GM12801 (cell line): ENCODE data around the gene PIP4K2A.

ENCODE experiments used
- CTCF ChIP-seq: IDR thresholded peaks from one replicate; pipeline ENCODE4 v1.5.1; 2011; ENCODE audit warnings: control low read depth; ENCODE audit not compliant: insufficient read length; ENCODE audit errors: extremely low read depth

Gene PIP4K2A

GRCh38 chr10:22622242-22622806 is 92.1 kb downstream of the PIP4K2A start:
- no peak for TF ChIP-seq CTCF

- TF ChIP-seq CTCF: no peak
Observed at GRCh38 chr10:22621726-22622125, 92.7 kb downstream of the PIP4K2A start.

- TF ChIP-seq CTCF: no peak
Observed at GRCh38 chr10:22620929-22621328, 93.4 kb downstream of the PIP4K2A start.

GRCh38 chr10:22620140-22620857 is 94.1 kb downstream of the PIP4K2A start:
- no peak for TF ChIP-seq CTCF

GRCh38 chr10:22619101-22619500 is 95.3 kb downstream of the PIP4K2A start:
- no peak for TF ChIP-seq CTCF

GRCh38 chr10:22618078-22618785 is 96.1 kb downstream of the PIP4K2A start:
- TF ChIP-seq CTCF: no peak

GRCh38 chr10:22617516-22617915 is 96.9 kb downstream of the PIP4K2A start:
- no peak for TF ChIP-seq CTCF
